Sigmoid colon (tissue), 4 donors: ENCODE data around the gene SERINC5.

Source experiments
- CTCF ChIP-seq, 4 experiments: fragments of 450-650 bp in 3 of 4; fragments of 200-600 bp in 1 of 4; IDR thresholded peaks; one replicate each; pipeline ENCODE4 v1.5.1; 2016 to 2019; ENCODE audit warnings: antibody characterized with exemption in 4 of 4, mild to moderate bottlenecking in 3 of 4, moderate library complexity in 2 of 4
- EP300 ChIP-seq, 4 donors: sonication (generic); formaldehyde crosslinking; IDR thresholded peaks; one replicate each; pipeline ENCODE4 v1.6.1; 2017; ENCODE audit warnings: antibody characterized with exemption in 4 of 4
- POLR2A ChIP-seq, 2 donors: fragments of 450-650 bp; IDR thresholded peaks; one replicate each; pipeline ENCODE4 v1.6.1; 2016; ENCODE audit warnings: antibody characterized with exemption in 2 of 2, mild to moderate bottlenecking in 2 of 2, moderate library complexity in 2 of 2
- POLR2AphosphoS5 ChIP-seq, 4 donors: sonication (generic); formaldehyde crosslinking; IDR thresholded peaks; one replicate each; pipeline ENCODE4 v1.6.1; 2017; ENCODE audit warnings: antibody characterized with exemption in 4 of 4

GRCh38 chr5:80182809-80183580, 72.9 kb downstream of the SERINC5 start:
- TF ChIP-seq CTCF (IDR thresholded peaks at IDR 0.05) (no peak), POLR2A (IDR thresholded peaks at IDR 0.05) (no peak), EP300 (IDR thresholded peaks at IDR 0.05) (no peak), POLR2AphosphoS5 (IDR thresholded peaks at IDR 0.05) (no peak)
